Measurements from ENCODE around the gene SPATS1. TPM values are rescaled to one million over a fixed set of nuclear protein-coding genes. Genes with fewer than 3 reads are reported as not detected.

The SPATS1 gene
- total RNA-seq, 1 experiment from 2014 or later, result not detected

- ATAC-seq (no peak), DNase-seq (ENCODE audit: low spot score) (no peak)
- Mint-ChIP-seq H3K4me1 (peaks cover 33% of the 10 kb centered on the region), H3K27me3 (ENCODE audit: low read depth) (peaks cover 8% of the 10 kb centered on the region), H3K9me3 (no peaks in the 10 kb centered on the region), H3K27ac (no peak overlapping the region), H3K4me3 (no peak overlapping the region), H3K36me3 (no peaks in the 10 kb centered on the region)
- TF ChIP-seq ZNF416 (CRISPR knock-in tag; IDR thresholded peaks at IDR 0.05) (no peak), GTF2I (CRISPR knock-in tag; conservative IDR thresholded peaks at IDR 0.05) (no peak), E2F5 (CRISPR knock-in tag; IDR thresholded peaks at IDR 0.05) (no peak), ZNF512 (CRISPR knock-in tag; IDR thresholded peaks at IDR 0.05; ENCODE audit: borderline replicate concordance) (no peak), TCF7 (CRISPR knock-in tag; IDR thresholded peaks at IDR 0.05; ENCODE audit: low read depth) (no peak), PRRX2 (CRISPR knock-in tag; IDR thresholded peaks at IDR 0.05) (no peak)
- POLR2A ChIA-PET, result interaction anchor here (0.6 kb wide), 1 partner anchor 50 kb away, joined by 5 read pairs; no protein-coding TSS in a partner anchor
- CTCF ChIA-PET, result interaction anchor here (0.6 to 3.5 kb wide), 5 partner anchors 12 to 160 kb away, joined by 3 to 16 read pairs (median 3); partner anchors contain the start of gene AARS2
Observed at GRCh38 chr6:44332585-44332984, 9.9 kb upstream of the SPATS1 start.

GRCh38 chr6:44333273-44333919, 9.1 kb upstream of the SPATS1 start:
- DNase-seq (ENCODE audit: low spot score) (no peak), ATAC-seq (no peak)
- no peak for TF ChIP-seq ERG (CRISPR knock-in tag; IDR thresholded peaks at IDR 0.05)
- TF ChIP-seq STAT6 (CRISPR knock-in tag; conservative IDR thresholded peaks at IDR 0.05; ENCODE audit: low read depth), result no peak
- ChIA-PET CTCF (interaction anchor here (0.6 to 3.8 kb wide), 5 partner anchors 12 to 160 kb away, joined by 3 to 16 read pairs (median 4); partner anchors contain the start of gene AARS2), POLR2A (interaction anchor here (0.6 kb wide), 1 partner anchor 50 kb away, joined by 5 read pairs; no protein-coding TSS in a partner anchor)
- Mint-ChIP-seq H3K9me3 (no peaks in the 10 kb centered on the region), H3K27ac (no peak overlapping the region), H3K27me3 (ENCODE audit: low read depth) (peaks cover 8% of the 10 kb centered on the region), H3K36me3 (no peaks in the 10 kb centered on the region), H3K4me3 (no peak overlapping the region), H3K4me1 (peaks cover 25% of the 10 kb centered on the region)

- ChIA-PET CTCF (interaction anchor here (1.0 to 3.8 kb wide), 3 partner anchors 21 to 66 kb away, joined by 3 to 16 read pairs (median 14); partner anchors contain the start of gene AARS2), POLR2A (no interaction called here)
- Mint-ChIP-seq H3K4me1 (peaks cover 23% of the 10 kb centered on the region), H3K27me3 (ENCODE audit: low read depth) (peaks cover 3% of the 10 kb centered on the region), H3K9me3 (no peaks in the 10 kb centered on the region), H3K4me3 (no peak overlapping the region), H3K36me3 (no peaks in the 10 kb centered on the region), H3K27ac (no peak overlapping the region; the same call in 1 of the 2 replicates)
- DNase-seq (ENCODE audit: low spot score) (no peak), ATAC-seq (no peak)
- TF ChIP-seq MAX (CRISPR knock-in tag; IDR thresholded peaks at IDR 0.05), result no peak
- no peak for TF ChIP-seq EMX1 (CRISPR knock-in tag; IDR thresholded peaks at IDR 0.05)
- no peak for TF ChIP-seq IRF1 (CRISPR knock-in tag; IDR thresholded peaks at IDR 0.05)
- no peak for TF ChIP-seq ZNF396 (CRISPR knock-in tag; IDR thresholded peaks at IDR 0.05; ENCODE audit: borderline replicate concordance)
- TF ChIP-seq IRF2 (CRISPR knock-in tag; IDR thresholded peaks at IDR 0.05; ENCODE audit: borderline replicate concordance, low read depth), result no peak
- no peak for TF ChIP-seq NR1H2 (CRISPR knock-in tag; IDR thresholded peaks at IDR 0.05)
- TF ChIP-seq ETV6 (CRISPR knock-in tag; IDR thresholded peaks at IDR 0.05), result no peak
- no peak for TF ChIP-seq CTCF (IDR thresholded peaks at IDR 0.05)
- TF ChIP-seq ZNF532 (CRISPR knock-in tag; IDR thresholded peaks at IDR 0.05; ENCODE audit: borderline replicate concordance), result no peak
Observed at GRCh38 chr6:44333942-44334341, 8.5 kb upstream of the SPATS1 start.
